PFSK-1 (cell line): ENCODE measurements around the gene DCC.

ENCODE experiments used
- FOXP2 ChIP-seq: optimal IDR thresholded peaks from 2 replicates; pipeline ENCODE3; 2011; ENCODE audit warnings: borderline replicate concordance, control low read depth, inconsistent platforms; ENCODE audit not compliant: insufficient read depth; ENCODE audit errors: extremely low read length, extremely low read depth
- POLR2AphosphoS5 ChIP-seq: IDR thresholded peaks from 2 replicates; pipeline ENCODE4 v1.6.1; 2012; ENCODE audit warnings: low read depth, mild to moderate bottlenecking, control low read depth, low read length, moderate library complexity
- SIN3A ChIP-seq: IDR thresholded peaks from 2 replicates; pipeline ENCODE4 v1.6.1; 2012; ENCODE audit warnings: mild to moderate bottlenecking, low read length, moderate library complexity, borderline replicate concordance; ENCODE audit not compliant: insufficient read depth
- TAF1 ChIP-seq: IDR thresholded peaks from 2 replicates; pipeline ENCODE4 v1.6.1; 2012; ENCODE audit warnings: low read length, control low read depth, borderline replicate concordance; ENCODE audit not compliant: insufficient read depth
- TF ChIP-seq, protein P1 (sequence below), 2 experiments: IDR thresholded peaks; 2 replicates each; pipeline versions ENCODE4 v1.6.1 to v1.8.0; 2011 to 2012; ENCODE audit warnings: low read depth in 2 of 2, low read length in 2 of 2, control low read depth in 1 of 2, inconsistent platforms in 1 of 2, mild to moderate bottlenecking in 1 of 2, moderate library complexity in 1 of 2; ENCODE audit not compliant: insufficient read depth in 1 of 2

DNA sequence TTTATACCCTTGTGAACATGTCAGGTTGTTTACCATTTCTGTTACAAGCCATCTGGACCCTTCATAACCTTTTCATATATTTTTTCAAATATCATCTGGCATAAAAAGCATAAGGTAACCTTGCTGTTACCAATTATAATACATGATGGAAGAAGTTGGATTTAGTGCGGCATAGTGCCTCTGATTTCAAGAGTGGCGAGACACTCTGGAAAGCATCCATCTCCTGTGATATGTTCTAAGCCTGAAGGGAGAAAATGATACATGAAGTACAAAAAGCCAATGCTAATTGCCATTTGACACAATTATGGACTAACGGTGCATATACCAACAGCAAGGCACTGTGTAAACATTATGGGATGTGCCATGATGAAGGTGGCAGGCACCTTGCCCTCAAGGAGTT is 75.1 kb downstream of the DCC start:
- TF ChIP-seq POLR2AphosphoS5 (no peak), TAF1 (no peak), SIN3A (no peak), FOXP2 (no peak)
- TF ChIP-seq, protein P1, sequence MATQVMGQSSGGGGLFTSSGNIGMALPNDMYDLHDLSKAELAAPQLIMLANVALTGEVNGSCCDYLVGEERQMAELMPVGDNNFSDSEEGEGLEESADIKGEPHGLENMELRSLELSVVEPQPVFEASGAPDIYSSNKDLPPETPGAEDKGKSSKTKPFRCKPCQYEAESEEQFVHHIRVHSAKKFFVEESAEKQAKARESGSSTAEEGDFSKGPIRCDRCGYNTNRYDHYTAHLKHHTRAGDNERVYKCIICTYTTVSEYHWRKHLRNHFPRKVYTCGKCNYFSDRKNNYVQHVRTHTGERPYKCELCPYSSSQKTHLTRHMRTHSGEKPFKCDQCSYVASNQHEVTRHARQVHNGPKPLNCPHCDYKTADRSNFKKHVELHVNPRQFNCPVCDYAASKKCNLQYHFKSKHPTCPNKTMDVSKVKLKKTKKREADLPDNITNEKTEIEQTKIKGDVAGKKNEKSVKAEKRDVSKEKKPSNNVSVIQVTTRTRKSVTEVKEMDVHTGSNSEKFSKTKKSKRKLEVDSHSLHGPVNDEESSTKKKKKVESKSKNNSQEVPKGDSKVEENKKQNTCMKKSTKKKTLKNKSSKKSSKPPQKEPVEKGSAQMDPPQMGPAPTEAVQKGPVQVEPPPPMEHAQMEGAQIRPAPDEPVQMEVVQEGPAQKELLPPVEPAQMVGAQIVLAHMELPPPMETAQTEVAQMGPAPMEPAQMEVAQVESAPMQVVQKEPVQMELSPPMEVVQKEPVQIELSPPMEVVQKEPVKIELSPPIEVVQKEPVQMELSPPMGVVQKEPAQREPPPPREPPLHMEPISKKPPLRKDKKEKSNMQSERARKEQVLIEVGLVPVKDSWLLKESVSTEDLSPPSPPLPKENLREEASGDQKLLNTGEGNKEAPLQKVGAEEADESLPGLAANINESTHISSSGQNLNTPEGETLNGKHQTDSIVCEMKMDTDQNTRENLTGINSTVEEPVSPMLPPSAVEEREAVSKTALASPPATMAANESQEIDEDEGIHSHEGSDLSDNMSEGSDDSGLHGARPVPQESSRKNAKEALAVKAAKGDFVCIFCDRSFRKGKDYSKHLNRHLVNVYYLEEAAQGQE (IDR thresholded peaks at IDR 0.05; ENCODE audit: insufficient read depth in 1 of 2, low read depth in 2 of 2, low read length in 2 of 2): no peak
